SK-N-SH (cell line): ENCODE measurements around the gene PKD2L1. TPM values are rescaled to one million over a fixed set of nuclear protein-coding genes. Genes with fewer than 3 reads are reported as not detected.

Experiments used
- CTCF ChIA-PET: fragments of 300-600, 350-600 bp; formaldehyde crosslinking; extraction: SDS; loops from one replicate; lab custom pipeline; 2021; lab: Yijun Ruan, JAX
- POLR2A ChIA-PET: fragments of 350-600 bp; sonication (Branson Sonifier 250); formaldehyde crosslinking; extraction: SDS; loops from one replicate; lab custom pipeline; 2020; ENCODE audit warnings: antibody characterized with exemption, inconsistent platforms; lab: Yijun Ruan, JAX
- DNase-seq: peaks from one replicate; pipeline ENCODE4 v3.0.0; 2012
- H2AFZ ChIP-seq: fragments of 200-600 bp; sonication (generic); 2 replicates; pipeline ENCODE4 v1.8.1; 2016; ENCODE audit warnings: antibody characterized with exemption, mild to moderate bottlenecking, low read depth
- H3F3A ChIP-seq: fragments of 200-600 bp; sonication (generic); replicated peaks from 2 replicates; pipeline ENCODE3; 2016; ENCODE audit warnings: antibody characterized with exemption, mild to moderate bottlenecking; ENCODE audit not compliant: insufficient read depth
- H3K27ac ChIP-seq, 2 experiments: fragments of 200-500 bp in 1 of 2; fragments of 200-600 bp in 1 of 2; sonication (Bioruptor generic) in 1 of 2; sonication (generic), shearing (Covaris generic) in 1 of 2; 2 replicates each; pipeline versions ENCODE4 v1.5.1 to v1.6.1; 2014 to 2016; ENCODE audit warnings: low read depth in 2 of 2, inconsistent platforms in 1 of 2, low read length in 1 of 2, mild to moderate bottlenecking in 1 of 2, mixed read lengths in 1 of 2
- H3K27me3 ChIP-seq: fragments of 200-600 bp; sonication (generic), shearing (Covaris generic); 2 replicates; pipeline ENCODE4 v1.6.1; 2016; ENCODE audit warnings: mixed run types; ENCODE audit not compliant: insufficient read depth
- H3K36me3 ChIP-seq, 2 experiments: fragments of 200-500 bp in 1 of 2; fragments of 200-600 bp in 1 of 2; sonication (Bioruptor generic) in 1 of 2; sonication (generic) in 1 of 2; replicated peaks in 1 of 2; 2 replicates each; pipeline versions ENCODE3 to v1.5.1; 2014 to 2016; ENCODE audit warnings: low read length in 1 of 2, mild to moderate bottlenecking in 1 of 2; ENCODE audit not compliant: insufficient read depth in 2 of 2, control insufficient read depth in 1 of 2
- H3K4me1 ChIP-seq, 2 experiments: fragments of 200-500 bp in 1 of 2; fragments of 200-600 bp in 1 of 2; sonication (Bioruptor generic) in 1 of 2; sonication (generic), shearing (Covaris generic) in 1 of 2; 2 replicates each; pipeline versions ENCODE4 v1.5.1 to v1.6.1; 2014 to 2016; ENCODE audit warnings: low read depth in 1 of 2, low read length in 1 of 2, mixed run types in 1 of 2; ENCODE audit not compliant: insufficient read depth in 2 of 2, control insufficient read depth in 1 of 2
- H3K4me2 ChIP-seq: fragments of 200-600 bp; sonication (generic), shearing (Covaris generic); 2 replicates; pipeline ENCODE4 v1.6.1; 2017; ENCODE audit warnings: mixed run types
- H3K4me3 ChIP-seq, 2 experiments: fragments of 200-500 bp in 1 of 2; fragments of 200-600 bp in 1 of 2; sonication (Bioruptor generic) in 1 of 2; sonication (generic), shearing (Covaris generic) in 1 of 2; 2 replicates each; pipeline versions ENCODE4 v1.5.1 to v1.8.1; 2014 to 2016; ENCODE audit warnings: low read depth in 2 of 2, inconsistent platforms in 1 of 2, low read length in 1 of 2, mild to moderate bottlenecking in 1 of 2, mixed read lengths in 1 of 2, moderate library complexity in 1 of 2
- H3K79me2 ChIP-seq: fragments of 200-600 bp; sonication (generic); 2 replicates; pipeline ENCODE4 v1.8.1; 2017; ENCODE audit warnings: mild to moderate bottlenecking; ENCODE audit not compliant: insufficient read depth
- H3K9ac ChIP-seq: fragments of 200-600 bp; sonication (generic); 2 replicates; pipeline ENCODE4 v1.6.1; 2017; ENCODE audit warnings: mixed run types
- H3K9me2 ChIP-seq: fragments of 200-600 bp; sonication (generic); 2 replicates; pipeline ENCODE4 v1.6.1; 2017; ENCODE audit warnings: mixed run types
- H3K9me3 ChIP-seq: fragments of 200-600 bp; sonication (generic); 2 replicates; pipeline ENCODE4 v1.6.1; 2017; ENCODE audit warnings: mixed run types, mild to moderate bottlenecking, moderate library complexity
- H4K20me1 ChIP-seq: fragments of 200-600 bp; sonication (generic); 2 replicates; pipeline ENCODE4 v1.6.1; 2017; ENCODE audit warnings: mild to moderate bottlenecking, mixed run types; ENCODE audit not compliant: insufficient read depth
- RXRA ChIP-seq: IDR thresholded peaks from 2 replicates; pipeline ENCODE4 v1.4.0; 2012; ENCODE audit warnings: low read depth, mild to moderate bottlenecking, borderline replicate concordance
- SIN3A ChIP-seq: IDR thresholded peaks from 2 replicates; pipeline ENCODE4 v1.6.1; 2012; ENCODE audit warnings: low read depth, mild to moderate bottlenecking, low read length, moderate library complexity, borderline replicate concordance
- TAF1 ChIP-seq: IDR thresholded peaks from 2 replicates; pipeline ENCODE4 v1.6.1; 2012; ENCODE audit warnings: low read depth, mild to moderate bottlenecking, low read length, moderate library complexity, borderline replicate concordance
- WGBS: methylation state at CpG from one replicate; pipeline ENCODE4 v1.1.6; 2017; ENCODE audit warnings: low lambda C conversion rate; 5-methylcytosine and 5-hydroxymethylcytosine counted together
- polyA plus RNA-seq, 3 experiments: library from polyadenylated mRNA; depleted of rRNA; stranded (reverse); fragments of >200 nt; gene quantifications; 2 replicates each; pipeline ENCODE4 v1.2.3, GENCODE V29; 2012
- TF ChIP-seq, protein P1 (sequence below): IDR thresholded peaks from 2 replicates; pipeline ENCODE4 v1.4.0; 2012; ENCODE audit warnings: low read depth, borderline replicate concordance
- TF ChIP-seq, protein P2 (sequence below): IDR thresholded peaks from 2 replicates; pipeline ENCODE4 v1.6.1; 2012; ENCODE audit warnings: mild to moderate bottlenecking, low read depth, low read length, moderate library complexity
- TF ChIP-seq, protein P3 (sequence below): fragments of 200-600 bp; sonication (generic); IDR thresholded peaks from 2 replicates; pipeline ENCODE4 v1.6.1; 2017; ENCODE audit warnings: antibody characterized with exemption, mild to moderate bottlenecking, moderate library complexity
- TF ChIP-seq, protein P4 (sequence below): fragments of 150-350 bp; IDR thresholded peaks from 2 replicates; pipeline ENCODE4 v1.6.1; 2017; ENCODE audit warnings: antibody characterized with exemption, low read length, low read depth, borderline replicate concordance
- TF ChIP-seq, protein P5 (sequence below): IDR thresholded peaks from 2 replicates; pipeline ENCODE4; 2012
- TF ChIP-seq, protein P6 (sequence below): IDR thresholded peaks from 2 replicates; pipeline ENCODE4 v1.4.0; 2012; ENCODE audit warnings: low read depth, borderline replicate concordance
- TF ChIP-seq, protein P7 (sequence below): IDR thresholded peaks from 2 replicates; pipeline ENCODE4 v1.4.0; 2012; ENCODE audit warnings: low read depth

The PKD2L1 gene
- polyA plus RNA-seq, 1 of the 3 experiments (the other 2 are of a cell fraction), result not detected

DNA sequence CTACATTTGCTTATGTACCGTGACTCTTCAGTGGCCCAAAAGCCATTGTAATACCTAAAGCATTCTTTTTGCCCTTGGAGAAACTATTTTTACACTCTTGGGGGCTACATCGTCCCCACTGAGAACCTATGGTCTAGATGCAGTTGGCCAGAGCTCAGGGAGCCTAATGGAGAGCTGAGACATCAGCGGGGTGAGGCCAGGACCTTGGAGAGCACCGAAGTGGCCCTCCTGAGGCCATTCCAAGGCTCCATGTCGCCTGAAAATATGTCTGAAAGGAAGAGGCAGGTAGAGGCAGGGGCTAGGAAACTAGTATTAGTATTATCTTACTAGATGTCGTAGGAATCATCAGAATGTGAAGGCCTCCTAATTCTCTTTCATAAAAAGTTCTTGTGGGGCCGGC, 4.9 kb downstream of the PKD2L1 start:
- Histone ChIP-seq H3K4me1 (no peaks in the 10 kb centered on the region), H3K9ac (no peak overlapping the region), H3K36me3 (no peaks in the 10 kb centered on the region), H3K4me2 (no peak overlapping the region), H3K79me2 (no peaks in the 10 kb centered on the region), H3K4me3 (no peak overlapping the region), H4K20me1 (no peaks in the 10 kb centered on the region), H3K27me3 (peaks cover 28% of the 10 kb centered on the region), H3K9me2 (no peaks in the 10 kb centered on the region), H3K9me3 (no peaks in the 10 kb centered on the region), H3F3A (no peaks in the 10 kb centered on the region)
- WGBS, result 62% methylated on average over 7 of the region's 7 CpGs
- ChIA-PET CTCF (interaction anchor here (0.6 to 2.8 kb wide), 3 partner anchors 14 to 194 kb away, joined by 3 to 6 read pairs (median 3); partner anchors contain the start of gene SEC31B), POLR2A (no interaction called here)
- TF ChIP-seq, protein P1, sequence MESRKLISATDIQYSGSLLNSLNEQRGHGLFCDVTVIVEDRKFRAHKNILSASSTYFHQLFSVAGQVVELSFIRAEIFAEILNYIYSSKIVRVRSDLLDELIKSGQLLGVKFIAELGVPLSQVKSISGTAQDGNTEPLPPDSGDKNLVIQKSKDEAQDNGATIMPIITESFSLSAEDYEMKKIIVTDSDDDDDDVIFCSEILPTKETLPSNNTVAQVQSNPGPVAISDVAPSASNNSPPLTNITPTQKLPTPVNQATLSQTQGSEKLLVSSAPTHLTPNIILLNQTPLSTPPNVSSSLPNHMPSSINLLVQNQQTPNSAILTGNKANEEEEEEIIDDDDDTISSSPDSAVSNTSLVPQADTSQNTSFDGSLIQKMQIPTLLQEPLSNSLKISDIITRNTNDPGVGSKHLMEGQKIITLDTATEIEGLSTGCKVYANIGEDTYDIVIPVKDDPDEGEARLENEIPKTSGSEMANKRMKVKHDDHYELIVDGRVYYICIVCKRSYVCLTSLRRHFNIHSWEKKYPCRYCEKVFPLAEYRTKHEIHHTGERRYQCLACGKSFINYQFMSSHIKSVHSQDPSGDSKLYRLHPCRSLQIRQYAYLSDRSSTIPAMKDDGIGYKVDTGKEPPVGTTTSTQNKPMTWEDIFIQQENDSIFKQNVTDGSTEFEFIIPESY, result no peak
- TF ChIP-seq, protein P2, sequence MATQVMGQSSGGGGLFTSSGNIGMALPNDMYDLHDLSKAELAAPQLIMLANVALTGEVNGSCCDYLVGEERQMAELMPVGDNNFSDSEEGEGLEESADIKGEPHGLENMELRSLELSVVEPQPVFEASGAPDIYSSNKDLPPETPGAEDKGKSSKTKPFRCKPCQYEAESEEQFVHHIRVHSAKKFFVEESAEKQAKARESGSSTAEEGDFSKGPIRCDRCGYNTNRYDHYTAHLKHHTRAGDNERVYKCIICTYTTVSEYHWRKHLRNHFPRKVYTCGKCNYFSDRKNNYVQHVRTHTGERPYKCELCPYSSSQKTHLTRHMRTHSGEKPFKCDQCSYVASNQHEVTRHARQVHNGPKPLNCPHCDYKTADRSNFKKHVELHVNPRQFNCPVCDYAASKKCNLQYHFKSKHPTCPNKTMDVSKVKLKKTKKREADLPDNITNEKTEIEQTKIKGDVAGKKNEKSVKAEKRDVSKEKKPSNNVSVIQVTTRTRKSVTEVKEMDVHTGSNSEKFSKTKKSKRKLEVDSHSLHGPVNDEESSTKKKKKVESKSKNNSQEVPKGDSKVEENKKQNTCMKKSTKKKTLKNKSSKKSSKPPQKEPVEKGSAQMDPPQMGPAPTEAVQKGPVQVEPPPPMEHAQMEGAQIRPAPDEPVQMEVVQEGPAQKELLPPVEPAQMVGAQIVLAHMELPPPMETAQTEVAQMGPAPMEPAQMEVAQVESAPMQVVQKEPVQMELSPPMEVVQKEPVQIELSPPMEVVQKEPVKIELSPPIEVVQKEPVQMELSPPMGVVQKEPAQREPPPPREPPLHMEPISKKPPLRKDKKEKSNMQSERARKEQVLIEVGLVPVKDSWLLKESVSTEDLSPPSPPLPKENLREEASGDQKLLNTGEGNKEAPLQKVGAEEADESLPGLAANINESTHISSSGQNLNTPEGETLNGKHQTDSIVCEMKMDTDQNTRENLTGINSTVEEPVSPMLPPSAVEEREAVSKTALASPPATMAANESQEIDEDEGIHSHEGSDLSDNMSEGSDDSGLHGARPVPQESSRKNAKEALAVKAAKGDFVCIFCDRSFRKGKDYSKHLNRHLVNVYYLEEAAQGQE, result peak; percentile 96
- TF ChIP-seq, all 33 proteins: peak for 1
- no peak for DNase-seq
- Histone ChIP-seq H3K27ac (no peak overlapping the region), H2AFZ (no peak overlapping the region)

DNA sequence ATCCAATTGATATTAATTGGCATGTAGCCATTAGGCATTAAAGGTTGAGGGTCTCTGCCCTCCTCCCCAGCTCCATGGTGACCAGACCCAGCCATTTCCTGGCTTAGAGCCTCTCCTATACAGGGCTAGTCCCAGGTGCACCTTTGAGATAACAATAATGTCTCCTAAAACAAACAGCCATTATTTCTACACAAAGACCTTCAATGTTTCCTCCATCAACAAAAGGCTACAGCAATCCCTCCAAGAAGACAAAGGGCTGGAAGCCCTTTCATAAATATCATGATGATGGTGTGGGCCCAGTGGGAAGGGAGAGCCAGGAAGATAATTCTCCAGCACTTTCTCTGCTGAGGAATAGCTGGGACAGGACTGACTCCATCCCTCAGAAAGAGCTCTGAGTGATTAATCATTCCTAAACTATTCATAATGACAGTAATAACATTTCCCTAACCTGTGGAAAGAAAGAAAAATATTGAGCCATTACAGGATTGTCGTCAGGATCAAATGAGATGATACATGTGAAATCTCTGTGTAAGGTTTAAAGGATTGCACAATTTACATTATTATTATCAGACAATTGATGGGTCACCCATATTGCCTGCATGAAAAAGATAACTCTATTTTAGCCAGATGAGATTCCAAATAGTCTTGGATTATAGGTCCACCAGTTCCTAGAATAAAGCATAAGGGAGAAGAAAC, 10.2 kb downstream of the PKD2L1 start:
- Histone ChIP-seq H2AFZ (no peak overlapping the region), H3K27ac (no peak overlapping the region), H3K9me3 (no peaks in the 10 kb centered on the region), H3K27me3 (peaks cover 25% of the 10 kb centered on the region; the same call in 1 of the 2 replicates), H3K4me2 (no peak overlapping the region), H3F3A (no peaks in the 10 kb centered on the region), H3K4me3 (no peak overlapping the region), H3K4me1 (no peaks in the 10 kb centered on the region), H3K79me2 (no peaks in the 10 kb centered on the region), H4K20me1 (no peaks in the 10 kb centered on the region), H3K36me3 (no peaks in the 10 kb centered on the region), H3K9ac (no peak overlapping the region), H3K9me2 (no peaks in the 10 kb centered on the region)
- POLR2A ChIA-PET, result no interaction called here
- 15% methylated on average over 1 of the region's 1 CpG for WGBS
- no peak for DNase-seq
- CTCF ChIA-PET, result interaction anchor here (1.0 to 1.2 kb wide), 2 partner anchors 16 to 33 kb away, joined by 3 read pairs; no protein-coding TSS in a partner anchor
- TF ChIP-seq, protein P3, sequence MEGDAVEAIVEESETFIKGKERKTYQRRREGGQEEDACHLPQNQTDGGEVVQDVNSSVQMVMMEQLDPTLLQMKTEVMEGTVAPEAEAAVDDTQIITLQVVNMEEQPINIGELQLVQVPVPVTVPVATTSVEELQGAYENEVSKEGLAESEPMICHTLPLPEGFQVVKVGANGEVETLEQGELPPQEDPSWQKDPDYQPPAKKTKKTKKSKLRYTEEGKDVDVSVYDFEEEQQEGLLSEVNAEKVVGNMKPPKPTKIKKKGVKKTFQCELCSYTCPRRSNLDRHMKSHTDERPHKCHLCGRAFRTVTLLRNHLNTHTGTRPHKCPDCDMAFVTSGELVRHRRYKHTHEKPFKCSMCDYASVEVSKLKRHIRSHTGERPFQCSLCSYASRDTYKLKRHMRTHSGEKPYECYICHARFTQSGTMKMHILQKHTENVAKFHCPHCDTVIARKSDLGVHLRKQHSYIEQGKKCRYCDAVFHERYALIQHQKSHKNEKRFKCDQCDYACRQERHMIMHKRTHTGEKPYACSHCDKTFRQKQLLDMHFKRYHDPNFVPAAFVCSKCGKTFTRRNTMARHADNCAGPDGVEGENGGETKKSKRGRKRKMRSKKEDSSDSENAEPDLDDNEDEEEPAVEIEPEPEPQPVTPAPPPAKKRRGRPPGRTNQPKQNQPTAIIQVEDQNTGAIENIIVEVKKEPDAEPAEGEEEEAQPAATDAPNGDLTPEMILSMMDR, result no peak
- TF ChIP-seq, protein P4, sequence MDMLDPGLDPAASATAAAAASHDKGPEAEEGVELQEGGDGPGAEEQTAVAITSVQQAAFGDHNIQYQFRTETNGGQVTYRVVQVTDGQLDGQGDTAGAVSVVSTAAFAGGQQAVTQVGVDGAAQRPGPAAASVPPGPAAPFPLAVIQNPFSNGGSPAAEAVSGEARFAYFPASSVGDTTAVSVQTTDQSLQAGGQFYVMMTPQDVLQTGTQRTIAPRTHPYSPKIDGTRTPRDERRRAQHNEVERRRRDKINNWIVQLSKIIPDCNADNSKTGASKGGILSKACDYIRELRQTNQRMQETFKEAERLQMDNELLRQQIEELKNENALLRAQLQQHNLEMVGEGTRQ, result no peak
- no peak for TF ChIP-seq TAF1
- no peak for TF ChIP-seq RXRA
- no peak for TF ChIP-seq SIN3A
- TF ChIP-seq, protein P5, sequence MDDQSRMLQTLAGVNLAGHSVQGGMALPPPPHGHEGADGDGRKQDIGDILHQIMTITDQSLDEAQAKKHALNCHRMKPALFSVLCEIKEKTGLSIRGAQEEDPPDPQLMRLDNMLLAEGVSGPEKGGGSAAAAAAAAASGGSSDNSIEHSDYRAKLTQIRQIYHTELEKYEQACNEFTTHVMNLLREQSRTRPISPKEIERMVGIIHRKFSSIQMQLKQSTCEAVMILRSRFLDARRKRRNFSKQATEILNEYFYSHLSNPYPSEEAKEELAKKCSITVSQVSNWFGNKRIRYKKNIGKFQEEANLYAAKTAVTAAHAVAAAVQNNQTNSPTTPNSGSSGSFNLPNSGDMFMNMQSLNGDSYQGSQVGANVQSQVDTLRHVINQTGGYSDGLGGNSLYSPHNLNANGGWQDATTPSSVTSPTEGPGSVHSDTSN, result no peak
- TF ChIP-seq, protein P1, result no peak
- TF ChIP-seq, protein P6, sequence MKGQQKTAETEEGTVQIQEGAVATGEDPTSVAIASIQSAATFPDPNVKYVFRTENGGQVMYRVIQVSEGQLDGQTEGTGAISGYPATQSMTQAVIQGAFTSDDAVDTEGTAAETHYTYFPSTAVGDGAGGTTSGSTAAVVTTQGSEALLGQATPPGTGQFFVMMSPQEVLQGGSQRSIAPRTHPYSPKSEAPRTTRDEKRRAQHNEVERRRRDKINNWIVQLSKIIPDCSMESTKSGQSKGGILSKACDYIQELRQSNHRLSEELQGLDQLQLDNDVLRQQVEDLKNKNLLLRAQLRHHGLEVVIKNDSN, result no peak
- TF ChIP-seq, protein P7, sequence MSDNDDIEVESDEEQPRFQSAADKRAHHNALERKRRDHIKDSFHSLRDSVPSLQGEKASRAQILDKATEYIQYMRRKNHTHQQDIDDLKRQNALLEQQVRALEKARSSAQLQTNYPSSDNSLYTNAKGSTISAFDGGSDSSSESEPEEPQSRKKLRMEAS, result no peak
